B cell (primary cell): ENCODE results near the gene C11orf16. TPM values are rescaled to one million over a fixed set of nuclear protein-coding genes. Genes with fewer than 3 reads are reported as not detected.
"Not testable (repeated sequence)": the region's sequence is repeated elsewhere in the genome, so short reads cannot be mapped to it uniquely, and the experiment has no call there.

Experiments
- ATAC-seq: fragments of 200-7000 bp; cut with Tn5 transposase; one replicate; pipeline ENCODE4 v1.10.0; 2021; ENCODE audit warnings: low read depth, mild to moderate bottlenecking, moderate number of reproducible peaks, moderate library complexity
- CTCF ChIA-PET: fragments of 350-600 bp; sonication (Branson Sonifier 250); formaldehyde crosslinking; loops from one replicate; lab custom pipeline; 2021; ENCODE audit warnings: antibody characterized with exemption, inconsistent platforms; lab: Charles Lee
- POLR2A ChIA-PET: fragments of 350-600 bp; sonication (Branson Sonifier 250); formaldehyde crosslinking; loops from one replicate; lab custom pipeline; 2021; ENCODE audit warnings: antibody characterized with exemption; lab: Charles Lee
- DNase-seq: peaks from one replicate; pipeline ENCODE4 v3.0.0; 2013
- H2AFZ ChIP-seq: 2 replicates; pipeline ENCODE4 v1.6.1; 2012; ENCODE audit warnings: mild to moderate bottlenecking, low read depth, low read length; ENCODE audit not compliant: insufficient read depth, poor library complexity, severe bottlenecking
- H3K27ac ChIP-seq, 2 donors: 1 replicate in 1 of 2; 2 replicates in 1 of 2; pipeline ENCODE4 v1.5.1; 2012 to 2013; ENCODE audit warnings: low read length in 2 of 2, mild to moderate bottlenecking in 2 of 2, moderate library complexity in 1 of 2
- H3K27me3 ChIP-seq, 4 experiments: fragments of 200-600 bp in 1 of 4; sonication (generic) in 1 of 4; replicated peaks in 1 of 4; 1 replicate in 2 of 4; 2 replicates in 2 of 4; pipeline versions ENCODE4 v1.6.1 to v1.7.0; 2013 to 2016; ENCODE audit warnings: low read length in 3 of 4, mild to moderate bottlenecking in 2 of 4, mixed read lengths in 1 of 4, moderate library complexity in 1 of 4; ENCODE audit not compliant: insufficient read depth in 4 of 4, control insufficient read depth in 3 of 4; ENCODE audit errors: control extremely low read depth in 1 of 4
- H3K36me3 ChIP-seq, 2 experiments: replicated peaks in 1 of 2; 1 replicate in 1 of 2; 2 replicates in 1 of 2; pipeline versions ENCODE4 v1.6.1 to v1.7.1; 2013; ENCODE audit warnings: low read length in 1 of 2; ENCODE audit not compliant: insufficient read depth in 2 of 2, control insufficient read depth in 1 of 2; ENCODE audit errors: control extremely low read depth in 1 of 2, extremely low read depth in 1 of 2
- H3K4me1 ChIP-seq, 2 donors: fragments of 200-600 bp in 1 of 2; sonication (generic) in 1 of 2; 1 replicate in 1 of 2; 2 replicates in 1 of 2; pipeline versions ENCODE4 v1.5.1 to v1.6.1; 2013 to 2017; ENCODE audit warnings: low read length in 2 of 2; ENCODE audit not compliant: control insufficient read depth in 2 of 2, insufficient read depth in 2 of 2
- H3K4me2 ChIP-seq: replicated peaks from 2 replicates; pipeline ENCODE3; 2012; ENCODE audit warnings: mild to moderate bottlenecking, low read depth, low read length; ENCODE audit not compliant: poor library complexity, severe bottlenecking
- H3K4me3 ChIP-seq, 5 experiments: fragments of 200-600 bp in 1 of 5; sonication (generic) in 1 of 5; 1 replicate in 3 of 5; 2 replicates in 2 of 5; pipeline versions ENCODE4 v1.5.1 to v1.7.0; 2011 to 2016; ENCODE audit warnings: low read length in 4 of 5, mild to moderate bottlenecking in 4 of 5, low read depth in 2 of 5, control low read depth in 1 of 5, moderate library complexity in 1 of 5; ENCODE audit not compliant: insufficient read depth in 1 of 5; ENCODE audit errors: control extremely low read depth in 1 of 5, extremely low read depth in 1 of 5
- H3K79me2 ChIP-seq: fragments of 200-600 bp; sonication (generic); one replicate; pipeline ENCODE4 v1.6.0; 2016; ENCODE audit warnings: low read length; ENCODE audit not compliant: control insufficient read depth, insufficient read depth
- H3K9ac ChIP-seq: fragments of 200-600 bp; sonication (generic); 2 replicates; pipeline ENCODE4 v1.6.1; 2017; ENCODE audit warnings: mild to moderate bottlenecking, low read length, moderate library complexity
- H3K9me3 ChIP-seq, 3 donors: one replicate each; pipeline versions ENCODE4 v1.6.1 to v1.7.1; 2013; ENCODE audit warnings: low read length in 2 of 3; ENCODE audit not compliant: control insufficient read depth in 2 of 3, insufficient read depth in 1 of 3; ENCODE audit errors: control extremely low read depth in 1 of 3
- H4K20me1 ChIP-seq: 2 replicates; pipeline ENCODE4 v1.6.0; 2012; ENCODE audit warnings: mild to moderate bottlenecking, low read length; ENCODE audit not compliant: insufficient read depth, control insufficient read depth, poor library complexity, severe bottlenecking
- H3K27ac Mint-ChIP-seq: one replicate; pipeline ENCODE4 v1.8.0; 2021; ENCODE audit warnings: mixed read lengths
- H3K27me3 Mint-ChIP-seq: one replicate; pipeline ENCODE4 v1.8.0; 2021; ENCODE audit warnings: mixed read lengths
- H3K4me1 Mint-ChIP-seq: one replicate; pipeline ENCODE4 v1.8.0; 2021; ENCODE audit warnings: mixed read lengths
- H3K4me3 Mint-ChIP-seq: one replicate; pipeline ENCODE4 v1.8.0; 2021; ENCODE audit warnings: mixed read lengths
- H3K9me3 Mint-ChIP-seq: one replicate; pipeline ENCODE4 v1.8.0; 2022; ENCODE audit warnings: mixed read lengths; ENCODE audit not compliant: insufficient read depth
- EZH2 ChIP-seq: IDR thresholded peaks from 2 replicates; pipeline ENCODE4 v1.6.1; 2012; ENCODE audit warnings: borderline replicate concordance, low read depth, mild to moderate bottlenecking, moderate library complexity, low read length; ENCODE audit not compliant: insufficient read depth, poor library complexity, severe bottlenecking
- WGBS: methylation state at CpG from one replicate; pipeline ENCODE4 v1.1.5; 2013; ENCODE audit warnings: missing lambda C conversion rate; ENCODE audit not compliant: insufficient coverage; 5-methylcytosine and 5-hydroxymethylcytosine counted together
- intact Hi-C: fragments of 100-400 bp; cut with micrococcal nuclease; formaldehyde crosslinking; loops from one replicate; pipeline ENCODE4 v1.10.0; 2022
- polyA plus RNA-seq: library from polyadenylated mRNA; depleted of rRNA; stranded (reverse); fragments of >200 nt; gene quantifications from 2 replicates; pipeline ENCODE4 v1.2.3, GENCODE V29; 2012
- total RNA-seq, 2 donors: library from RNA; stranded (reverse); fragments of 120-200 nt in 1 of 2; gene quantifications; 1 replicate in 1 of 2; 2 replicates in 1 of 2; pipeline versions ENCODE4 v1.2.3 to v1.2.4, GENCODE V29; 2013 to 2022
- TF ChIP-seq, protein P1 (sequence below): fragments of 200-600 bp; IDR thresholded peaks from one replicate; pipeline ENCODE4 v1.8.0; 2022; ENCODE audit warnings: antibody characterized with exemption, mild to moderate bottlenecking

C11orf16 gene
- total and polyA plus RNA-seq, 2 donors (not counting 1 experiment from before 2014, with no cell fraction given): not detected

DNA sequence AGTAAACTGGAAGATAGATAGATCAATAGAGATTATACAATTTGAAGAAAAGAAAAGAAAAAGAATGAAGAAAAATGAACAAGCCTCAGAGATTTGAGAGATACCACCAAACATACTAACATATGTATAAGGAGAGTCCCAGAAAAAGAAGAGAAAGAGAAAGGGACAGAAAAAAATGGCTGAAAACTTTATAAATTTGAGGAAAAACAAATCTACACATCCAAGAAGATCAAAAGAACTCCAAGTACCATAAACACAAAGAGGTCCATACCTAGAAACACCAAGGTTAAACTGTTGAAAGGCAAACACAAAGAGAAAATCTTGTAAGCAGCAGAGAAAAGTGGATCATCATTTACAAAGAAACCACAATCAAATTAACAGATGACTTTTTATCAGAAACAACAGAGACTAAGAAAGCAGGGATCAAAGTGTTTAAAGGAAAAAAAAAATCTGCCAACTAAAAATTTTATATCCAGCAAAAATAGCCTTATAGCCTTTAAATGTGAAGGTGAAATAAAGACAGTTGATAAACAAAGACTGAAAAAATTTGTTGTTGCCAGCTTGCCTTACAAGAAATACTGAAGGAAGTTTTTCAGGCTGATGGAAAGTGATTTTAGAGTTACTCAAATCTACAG lies 33.5 kb downstream of the C11orf16 start:
- H3K27me3 Mint-ChIP-seq: peaks cover 13% of the 10 kb centered on the region
- intact Hi-C loops: no loop called here
- DNase-seq (no peak), ATAC-seq (no peak)
- Histone ChIP-seq H3K27me3 (no peaks in the 10 kb centered on the region), H2AFZ (no peak overlapping the region), H3K4me1 (no peaks in the 10 kb centered on the region), H3K79me2 (no peaks in the 10 kb centered on the region), H3K9ac (no peak overlapping the region), H3K4me2 (no peak overlapping the region), H3K9me3 (peaks cover 3 to 22% (median 19%) of the 10 kb centered on the region in 3 donors), H3K36me3 (no peaks in the 10 kb centered on the region), H3K27ac (no peak overlapping the region), H3K4me3 (no peak overlapping the region), H4K20me1 (no peaks in the 10 kb centered on the region)
- ChIA-PET CTCF (no interaction called here), POLR2A (no interaction called here)
- no peaks in the 10 kb centered on the region for H3K4me1 Mint-ChIP-seq
- H3K27ac Mint-ChIP-seq: no peak overlapping the region
- peaks cover 12% of the 10 kb centered on the region for H3K9me3 Mint-ChIP-seq
- no peak for TF ChIP-seq EZH2
- TF ChIP-seq, protein P1, sequence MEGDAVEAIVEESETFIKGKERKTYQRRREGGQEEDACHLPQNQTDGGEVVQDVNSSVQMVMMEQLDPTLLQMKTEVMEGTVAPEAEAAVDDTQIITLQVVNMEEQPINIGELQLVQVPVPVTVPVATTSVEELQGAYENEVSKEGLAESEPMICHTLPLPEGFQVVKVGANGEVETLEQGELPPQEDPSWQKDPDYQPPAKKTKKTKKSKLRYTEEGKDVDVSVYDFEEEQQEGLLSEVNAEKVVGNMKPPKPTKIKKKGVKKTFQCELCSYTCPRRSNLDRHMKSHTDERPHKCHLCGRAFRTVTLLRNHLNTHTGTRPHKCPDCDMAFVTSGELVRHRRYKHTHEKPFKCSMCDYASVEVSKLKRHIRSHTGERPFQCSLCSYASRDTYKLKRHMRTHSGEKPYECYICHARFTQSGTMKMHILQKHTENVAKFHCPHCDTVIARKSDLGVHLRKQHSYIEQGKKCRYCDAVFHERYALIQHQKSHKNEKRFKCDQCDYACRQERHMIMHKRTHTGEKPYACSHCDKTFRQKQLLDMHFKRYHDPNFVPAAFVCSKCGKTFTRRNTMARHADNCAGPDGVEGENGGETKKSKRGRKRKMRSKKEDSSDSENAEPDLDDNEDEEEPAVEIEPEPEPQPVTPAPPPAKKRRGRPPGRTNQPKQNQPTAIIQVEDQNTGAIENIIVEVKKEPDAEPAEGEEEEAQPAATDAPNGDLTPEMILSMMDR: no peak
- H3K4me3 Mint-ChIP-seq: no peak overlapping the region

DNA sequence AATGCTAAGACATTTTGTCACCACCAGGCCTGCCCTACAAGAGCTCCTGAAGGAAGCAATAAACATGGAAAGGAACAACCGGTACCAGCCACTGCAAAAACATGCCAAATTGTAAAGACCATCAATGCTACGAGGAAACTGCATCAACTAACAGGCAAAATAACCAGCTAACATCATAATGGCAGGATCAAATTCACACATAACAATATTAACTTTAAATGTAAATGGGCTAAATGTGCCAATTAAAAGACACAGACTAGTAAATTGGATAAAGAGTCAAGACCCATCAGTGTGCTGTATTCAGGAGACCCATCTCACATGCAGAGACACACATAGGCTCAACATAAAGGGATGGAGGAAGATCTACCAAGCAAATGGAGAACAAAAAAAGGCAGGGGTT lies 41.6 kb downstream of the C11orf16 start:
- H4K20me1 ChIP-seq, H2AFZ ChIP-seq, H3K4me3 Mint-ChIP-seq, H3K79me2 ChIP-seq, H3K27ac ChIP-seq, H3K9ac ChIP-seq, H3K9me3 ChIP-seq, intact Hi-C loops, H3K4me3 ChIP-seq, ATAC-seq, CTCF ChIA-PET, H3K9me3 Mint-ChIP-seq, H3K27me3 ChIP-seq, H3K27ac Mint-ChIP-seq, H3K36me3 ChIP-seq, POLR2A ChIA-PET, H3K4me2 ChIP-seq, DNase-seq, H3K4me1 Mint-ChIP-seq, H3K4me1 ChIP-seq: not testable (repeated sequence)
- no CpG with 5 or more reads among the region's 2 CpGs for whole genome bisulfite sequencing
- H3K27me3 Mint-ChIP-seq: peaks cover 37% of the 10 kb centered on the region
